GM18909 (cell line): Measurements from ENCODE around the gene NRG3.
"Not testable (repeated sequence)": the region's sequence is repeated elsewhere in the genome, so short reads cannot be mapped to it uniquely, and the experiment has no call there.

Experiments used
- ATAC-seq: cut with Tn5 transposase; IDR thresholded peaks from one replicate; pipeline ENCODE4 v1.9.1; 2021; ENCODE audit warnings: mild to moderate bottlenecking; ENCODE audit not compliant: unreplicated experiment, poor library complexity

NRG3 gene

GRCh38 chr10:82349590-82349989 lies 474.6 kb downstream of the NRG3 start:
- not testable (repeated sequence) for ATAC-seq

- ATAC-seq: no peak
Measured at GRCh38 chr10:82353381-82353780, 478.4 kb downstream of the NRG3 start.

- ATAC-seq: no peak
Measured at GRCh38 chr10:82358486-82359099, 483.6 kb downstream of the NRG3 start.

GRCh38 chr10:82361256-82361655 lies 486.3 kb downstream of the NRG3 start:
- ATAC-seq: no peak

- ATAC-seq: no peak
Measured at GRCh38 chr10:82377608-82378007, 502.6 kb downstream of the NRG3 start.

GRCh38 chr10:82378146-82378545 lies 503.2 kb downstream of the NRG3 start:
- no peak for ATAC-seq

GRCh38 chr10:82383350-82383749 lies 508.4 kb downstream of the NRG3 start:
- ATAC-seq: no peak

- ATAC-seq: no peak
Measured at GRCh38 chr10:82390866-82391658, 516.1 kb downstream of the NRG3 start.

GRCh38 chr10:82391971-82392370 lies 517.0 kb downstream of the NRG3 start:
- ATAC-seq: no peak

- no peak for ATAC-seq
Measured at GRCh38 chr10:82392533-82392932, 517.5 kb downstream of the NRG3 start.

GRCh38 chr10:82394122-82394521 lies 519.1 kb downstream of the NRG3 start:
- no peak for ATAC-seq

- ATAC-seq: no peak
Measured at GRCh38 chr10:82394987-82395386, 520.0 kb downstream of the NRG3 start.

- ATAC-seq: no peak
Measured at GRCh38 chr10:82396886-82397285, 521.9 kb downstream of the NRG3 start.

GRCh38 chr10:82397854-82398253 lies 522.9 kb downstream of the NRG3 start:
- no peak for ATAC-seq

GRCh38 chr10:82399850-82400249 lies 524.9 kb downstream of the NRG3 start:
- ATAC-seq: no peak

GRCh38 chr10:82400841-82401240 lies 525.8 kb downstream of the NRG3 start:
- no peak for ATAC-seq

- ATAC-seq: no peak
Measured at GRCh38 chr10:82402906-82403401, 528.0 kb downstream of the NRG3 start.

GRCh38 chr10:82409671-82410070 lies 534.7 kb downstream of the NRG3 start:
- ATAC-seq: no peak

GRCh38 chr10:82411416-82411815 lies 536.4 kb downstream of the NRG3 start:
- ATAC-seq: no peak

- ATAC-seq: no peak
Measured at GRCh38 chr10:82420001-82420400, 545.0 kb downstream of the NRG3 start.

GRCh38 chr10:82429302-82429701 lies 554.3 kb downstream of the NRG3 start:
- no peak for ATAC-seq

- no peak for ATAC-seq
Measured at GRCh38 chr10:82438277-82438676, 563.3 kb downstream of the NRG3 start.
